H1 (cell line): ENCODE measurements around the gene TMIGD1. TPM values are rescaled to one million over a fixed set of nuclear protein-coding genes. Genes with fewer than 3 reads are reported as not detected.

ENCODE experiments used
- CTCF ChIA-PET: fragments of 300-600 bp; sonication (Branson Sonifier 250); formaldehyde crosslinking; loops from one replicate; lab custom pipeline; 2021; ENCODE audit not compliant: partially characterized antibody; lab: Charles Lee
- POLR2A ChIA-PET: fragments of 300-600 bp; sonication (Branson Sonifier 250); formaldehyde crosslinking; loops from one replicate; lab custom pipeline; 2021; ENCODE audit warnings: inconsistent platforms; ENCODE audit not compliant: partially characterized antibody; lab: Charles Lee
- DNase-seq, 2 experiments: peaks; one replicate each; pipeline versions ENCODE4 v3.0.0 to v3.0.0-alpha.2; 2010 to 2022; ENCODE audit warnings: low spot score in 2 of 2, low read depth in 1 of 2, mixed read lengths in 1 of 2
- FAIRE-seq: peaks from 2 replicates; lab custom pipeline; 2011; peaks lifted over from hg19 to GRCh38; lab: Jason Lieb, UNC
- H2AFZ ChIP-seq: 2 replicates; pipeline ENCODE4 v1.8.1; 2012; ENCODE audit warnings: low read length, inconsistent platforms
- H2AK5ac ChIP-seq: 2 replicates; pipeline ENCODE4 v1.6.1; 2013; ENCODE audit warnings: low read depth, low read length
- H2BK120ac ChIP-seq: replicated peaks from 2 replicates; pipeline ENCODE3; 2013; ENCODE audit warnings: low read depth, low read length, inconsistent platforms
- H2BK12ac ChIP-seq: 2 replicates; pipeline ENCODE4 v1.6.1; 2013; ENCODE audit warnings: low read depth, low read length
- H2BK15ac ChIP-seq: 2 replicates; pipeline ENCODE4 v1.6.1; 2013; ENCODE audit warnings: low read length
- H2BK20ac ChIP-seq: 2 replicates; pipeline ENCODE4 v1.6.1; 2013; ENCODE audit warnings: low read length
- H2BK5ac ChIP-seq: 2 replicates; pipeline ENCODE4 v1.6.1; 2013; ENCODE audit warnings: low read depth, low read length
- H3K14ac ChIP-seq: 2 replicates; pipeline ENCODE4 v1.6.1; 2013; ENCODE audit warnings: inconsistent platforms; ENCODE audit not compliant: insufficient read length
- H3K18ac ChIP-seq: 2 replicates; pipeline ENCODE4 v1.6.1; 2013; ENCODE audit warnings: low read length; ENCODE audit errors: extremely low read depth
- H3K23ac ChIP-seq: 2 replicates; pipeline ENCODE4 v1.6.1; 2013; ENCODE audit warnings: inconsistent platforms; ENCODE audit not compliant: insufficient read length
- H3K23me2 ChIP-seq: 2 replicates; pipeline ENCODE4 v1.6.1; 2013; ENCODE audit warnings: low read depth, low read length
- H3K27ac ChIP-seq: 2 replicates; pipeline ENCODE4 v1.6.1; 2011; ENCODE audit warnings: low read depth, low read length, inconsistent platforms
- H3K27me3 ChIP-seq, 4 experiments: replicated peaks in 1 of 4; 1 replicate in 1 of 4; 2 replicates in 3 of 4; pipeline versions ENCODE4 v1.6.1 to v1.8.1; 2011 to 2013; ENCODE audit warnings: low read length in 3 of 4, mild to moderate bottlenecking in 3 of 4, inconsistent platforms in 2 of 4, mixed read lengths in 2 of 4, moderate library complexity in 1 of 4; ENCODE audit not compliant: control insufficient read depth in 3 of 4, insufficient read depth in 3 of 4; ENCODE audit errors: extremely low read depth in 1 of 4
- H3K36me3 ChIP-seq, 4 experiments: 2 replicates each; pipeline versions ENCODE4 v1.6.1 to v1.8.1; 2011 to 2013; ENCODE audit warnings: mild to moderate bottlenecking in 4 of 4, low read length in 3 of 4, moderate library complexity in 2 of 4, control low read depth in 1 of 4, inconsistent platforms in 1 of 4; ENCODE audit not compliant: insufficient read depth in 4 of 4, control insufficient read depth in 2 of 4
- H3K4ac ChIP-seq: replicated peaks from 2 replicates; pipeline ENCODE3; 2013; ENCODE audit warnings: low read length, low read depth, mixed read lengths, inconsistent platforms; ENCODE audit not compliant: insufficient read length
- H3K4me1 ChIP-seq, 4 experiments: replicated peaks in 1 of 4; 1 replicate in 1 of 4; 2 replicates in 3 of 4; pipeline versions ENCODE4 v1.6.1 to v1.8.1; 2011 to 2013; ENCODE audit warnings: low read length in 3 of 4, inconsistent platforms in 2 of 4, mixed read lengths in 1 of 4; ENCODE audit not compliant: insufficient read depth in 4 of 4, control insufficient read depth in 3 of 4
- H3K4me2 ChIP-seq, 2 experiments: 2 replicates each; pipeline versions ENCODE4 v1.6.1 to v1.8.1; 2011 to 2013; ENCODE audit warnings: low read depth in 2 of 2, low read length in 2 of 2, control low read depth in 1 of 2, inconsistent platforms in 1 of 2, mild to moderate bottlenecking in 1 of 2; ENCODE audit not compliant: insufficient read depth in 1 of 2
- H3K4me3 ChIP-seq, 4 experiments: fragments of 200-600, 300-600 bp in 1 of 4; sonication (generic), shearing (Covaris generic), sonication (Bioruptor Twin) in 1 of 4; 2 replicates each; pipeline versions ENCODE4 v1.5.1 to v1.8.1; 2011 to 2016; ENCODE audit warnings: low read length in 4 of 4, low read depth in 3 of 4, control low read depth in 2 of 4, inconsistent platforms in 2 of 4, mild to moderate bottlenecking in 2 of 4, mixed read lengths in 1 of 4, moderate library complexity in 1 of 4; ENCODE audit not compliant: insufficient read depth in 2 of 4; ENCODE audit errors: extremely low read depth in 1 of 4
- H3K56ac ChIP-seq: replicated peaks from 2 replicates; pipeline ENCODE3; 2013; ENCODE audit warnings: low read depth, mild to moderate bottlenecking, mixed read lengths, low read length, inconsistent platforms; ENCODE audit not compliant: insufficient read length
- H3K79me1 ChIP-seq: 2 replicates; pipeline ENCODE4 v1.6.1; 2013; ENCODE audit warnings: low read depth, low read length, control low read depth
- H3K79me2 ChIP-seq, 2 experiments: 2 replicates each; pipeline versions ENCODE4 v1.6.1 to v1.8.1; 2012 to 2013; ENCODE audit warnings: low read length in 2 of 2, mild to moderate bottlenecking in 2 of 2, inconsistent platforms in 1 of 2; ENCODE audit not compliant: insufficient read depth in 2 of 2, control insufficient read depth in 1 of 2
- H3K9ac ChIP-seq, 4 experiments: replicated peaks in 1 of 4; 1 replicate in 1 of 4; 2 replicates in 3 of 4; pipeline versions ENCODE4 v1.6.1 to v1.8.1; 2011 to 2013; ENCODE audit warnings: low read depth in 3 of 4, low read length in 3 of 4, control low read depth in 2 of 4, mild to moderate bottlenecking in 2 of 4, moderate library complexity in 2 of 4, inconsistent platforms in 1 of 4; ENCODE audit errors: extremely low read depth in 1 of 4
- H3K9me3 ChIP-seq, 2 experiments: 2 replicates each; pipeline versions ENCODE4 v1.6.1 to v1.8.1; 2012 to 2013; ENCODE audit warnings: mild to moderate bottlenecking in 2 of 2, moderate library complexity in 2 of 2, control low read depth in 1 of 2, inconsistent platforms in 1 of 2, low read depth in 1 of 2, low read length in 1 of 2, mixed read lengths in 1 of 2; ENCODE audit not compliant: insufficient read depth in 2 of 2
- H4K20me1 ChIP-seq, 2 experiments: replicated peaks in 1 of 2; 2 replicates each; pipeline versions ENCODE3 to v1.8.1; 2011 to 2013; ENCODE audit warnings: inconsistent platforms in 2 of 2, low read length in 2 of 2, mild to moderate bottlenecking in 1 of 2; ENCODE audit not compliant: insufficient read depth in 2 of 2, control insufficient read depth in 1 of 2
- H4K5ac ChIP-seq: 2 replicates; pipeline ENCODE4 v1.6.1; 2013; ENCODE audit warnings: low read length, low read depth, mixed read lengths, inconsistent platforms; ENCODE audit not compliant: insufficient read length
- H4K8ac ChIP-seq: 2 replicates; pipeline ENCODE4 v1.8.0; 2013; ENCODE audit warnings: mild to moderate bottlenecking, moderate library complexity, low read length, inconsistent platforms; ENCODE audit not compliant: insufficient read depth; ENCODE audit errors: extremely low read depth
- H4K91ac ChIP-seq: replicated peaks from 2 replicates; pipeline ENCODE3; 2013; ENCODE audit warnings: low read length, mixed read lengths, inconsistent platforms; ENCODE audit not compliant: insufficient read length
- NRF1 ChIP-seq: IDR thresholded peaks from 2 replicates; pipeline ENCODE4 v1.6.1; 2011; ENCODE audit warnings: mild to moderate bottlenecking, low read depth, low read length, improper control_type of control experiment
- SIRT6 ChIP-seq: IDR thresholded peaks from one replicate; pipeline ENCODE4 v1.7.1; 2012; ENCODE audit warnings: low read length, inconsistent platforms
- TAF1 ChIP-seq: IDR thresholded peaks from 2 replicates; pipeline ENCODE4 v1.6.1; 2011; ENCODE audit warnings: mild to moderate bottlenecking, low read depth, low read length
- WGBS, 2 experiments: shearing (Covaris generic) in 1 of 2; methylation state at CpG; one replicate each; pipeline versions ENCODE4 v1.1.6 to v1.1.7; 2013 to 2015; ENCODE audit warnings: low lambda C conversion rate in 2 of 2, mixed read lengths in 2 of 2, inconsistent platforms in 1 of 2, low coverage in 1 of 2, missing lambda C conversion rate in 1 of 2; ENCODE audit not compliant: insufficient replicate concordance in 2 of 2, insufficient coverage in 1 of 2, insufficient read length in 1 of 2; ENCODE audit errors: extremely low coverage in 1 of 2, missing lambda C conversion rate in 1 of 2; 5-methylcytosine and 5-hydroxymethylcytosine counted together
- polyA plus RNA-seq, 7 experiments: library from polyadenylated mRNA; depleted of rRNA in 3 of 7; stranded (reverse) in 5 of 7; unstranded in 2 of 7; fragments of >200 nt in 5 of 7; fragments of 200-250 nt in 2 of 7; gene quantifications; 1 replicate in 5 of 7; 2 replicates in 1 of 7; 4 replicates in 1 of 7; pipeline versions ENCODE4 v1.2.1 to v1.2.3, GENCODE V29; 2011 to 2013; ENCODE audit warnings: missing spikeins in 2 of 7, mixed read lengths in 2 of 7
- total RNA-seq: library from RNA; stranded (reverse); fragmentation: NEBNext Ultra II Directional; extraction: Animal tissue kit (Norgen Biotek cat#: 25700); gene quantifications from 2 replicates; pipeline ENCODE4 v1.2.1, GENCODE V29; 2021

Gene TMIGD1
- total and polyA plus RNA-seq, 2 of the 8 experiments (the other 6 are each of a cell fraction or from before 2014, with no cell fraction given): not detected

GRCh38 chr17:30345527-30346075 lies 11.7 kb upstream of the TMIGD1 start:
- Histone ChIP-seq H3K18ac (no peak overlapping the region), H2AFZ (no peak overlapping the region), H2BK15ac (no peak overlapping the region), H4K20me1 (no peaks in the 10 kb centered on the region), H3K4ac (no peak overlapping the region), H3K27ac (no peak overlapping the region), H3K14ac (no peak overlapping the region), H3K79me2 (no peaks in the 10 kb centered on the region), H3K9me3 (no peaks in the 10 kb centered on the region), H3K4me1 (no peaks in the 10 kb centered on the region), H3K4me3 (no peak overlapping the region), H2AK5ac (no peak overlapping the region), H2BK120ac (no peak overlapping the region), H3K23ac (no peak overlapping the region), H3K36me3 (no peaks in the 10 kb centered on the region), H3K56ac (no peak overlapping the region), H3K9ac (no peak overlapping the region), H3K79me1 (no peaks in the 10 kb centered on the region), H3K27me3 (no peaks in the 10 kb centered on the region), H4K8ac (no peak overlapping the region), H4K91ac (peak overlapping the region; percentile 39), H3K4me2 (no peak overlapping the region), H2BK5ac (no peak overlapping the region), H2BK12ac (no peak overlapping the region), H3K23me2 (no peaks in the 10 kb centered on the region), H2BK20ac (no peak overlapping the region), H4K5ac (no peak overlapping the region)
- TF ChIP-seq TAF1 (no peak), SIRT6 (no peak), NRF1 (no peak)
- POLR2A ChIA-PET: no interaction called here
- CTCF ChIA-PET: interaction anchor here (0.7 to 1.8 kb wide), 6 partner anchors 9 to 241 kb away, joined by 3 to 6 read pairs (median 3); partner anchors contain the start of gene GOSR1
- DNase-seq (no peak), FAIRE-seq (no peak)
- WGBS, 2 experiments: 98% methylated on average over 4 of the region's 4 CpGs; no CpG with 5 or more reads in 1 of the 2 experiments
